ENCODE data around the gene NFKB2. TPM values are rescaled to one million over a fixed set of nuclear protein-coding genes. Genes with fewer than 3 reads are reported as not detected.

The NFKB2 gene
- total RNA-seq, 2 donors from 2014 or later = 29.3 to 44.5 TPM

- no peak overlapping the region for H3K27ac ChIP-seq
These were observed 7.0 kb downstream of the NFKB2 start for GRCh38 chr10:102402512-102402896.

GRCh38 chr10:102403115-102403514 lies 7.6 kb downstream of the NFKB2 start:
- H3K27ac ChIP-seq = no peak overlapping the region
- no peak for DNase-seq
- intact Hi-C loops (cut with DNase I) = no loop called here

More at GRCh38 chr10:102402512-102402896, 7.0 kb downstream of the NFKB2 start:
- no peak overlapping the region for H3K4me3 ChIP-seq
- H3K36me3 ChIP-seq = peaks cover 6% of the 10 kb centered on the region
- H3K9me3 ChIP-seq = no peaks in the 10 kb centered on the region
- intact Hi-C loops (cut with DNase I) = no loop called here
- TF ChIP-seq CTCF (IDR thresholded peaks at IDR 0.05) = no peak
- no peaks in the 10 kb centered on the region for H3K27me3 ChIP-seq
- H3K4me1 ChIP-seq = no peaks in the 10 kb centered on the region
- no peak for DNase-seq
- H3K9ac ChIP-seq (ENCODE audit: low read depth in 2 of 2, low read length in 2 of 2) = no peak overlapping the region

GRCh38 chr10:102404361-102405107 lies 9.0 kb downstream of the NFKB2 start:
- no peak for TF ChIP-seq CTCF (IDR thresholded peaks at IDR 0.05)
- intact Hi-C loops (cut with DNase I) = no loop called here
- no peaks in the 10 kb centered on the region for H3K9me3 ChIP-seq
- H3K27ac ChIP-seq = no peak overlapping the region
- DNase-seq = no peak
- H3K4me1 ChIP-seq = no peaks in the 10 kb centered on the region
- H3K27me3 ChIP-seq = peaks cover 10% of the 10 kb centered on the region
- no peak overlapping the region for H3K9ac ChIP-seq (ENCODE audit: low read depth in 2 of 2, low read length in 2 of 2)
- H3K36me3 ChIP-seq = peaks cover 6% of the 10 kb centered on the region
- no peak overlapping the region for H3K4me3 ChIP-seq

More at GRCh38 chr10:102403115-102403514, 7.6 kb downstream of the NFKB2 start:
- no peaks in the 10 kb centered on the region for H3K9me3 ChIP-seq
- no peaks in the 10 kb centered on the region for H3K27me3 ChIP-seq
- H3K9ac ChIP-seq (ENCODE audit: low read depth in 2 of 2, low read length in 2 of 2) = peak overlapping the region in 1 of 2 donors; percentile 24
- TF ChIP-seq CTCF (IDR thresholded peaks at IDR 0.05) = no peak
- H3K4me3 ChIP-seq = no peak overlapping the region
- peaks cover 6% of the 10 kb centered on the region for H3K36me3 ChIP-seq
- no peaks in the 10 kb centered on the region for H3K4me1 ChIP-seq

- Histone ChIP-seq H3K4me1 (no peaks in the 10 kb centered on the region), H3K9me3 (no peaks in the 10 kb centered on the region), H3K36me3 (peaks cover 6% of the 10 kb centered on the region), H3K9ac (ENCODE audit: low read depth in 2 of 2, low read length in 2 of 2) (no peak overlapping the region), H3K4me3 (no peak overlapping the region), H3K27me3 (peaks cover 15% of the 10 kb centered on the region), H3K27ac (no peak overlapping the region)
- intact Hi-C loops (cut with DNase I) = no loop called here
- DNase-seq = no peak
- no peak for TF ChIP-seq CTCF (IDR thresholded peaks at IDR 0.05)
These were observed 9.6 kb downstream of the NFKB2 start for GRCh38 chr10:102405108-102405571.

- no peaks in the 10 kb centered on the region for H3K4me1 ChIP-seq
These were observed 10.1 kb downstream of the NFKB2 start for GRCh38 chr10:102405632-102406031.

More at GRCh38 chr10:102405632-102406031, 10.1 kb downstream of the NFKB2 start:
- H3K9me3 ChIP-seq = no peaks in the 10 kb centered on the region
- no peak overlapping the region for H3K4me3 ChIP-seq
- peaks cover 19% of the 10 kb centered on the region for H3K27me3 ChIP-seq
- no peak overlapping the region for H3K9ac ChIP-seq (ENCODE audit: low read depth in 2 of 2, low read length in 2 of 2)
- H3K27ac ChIP-seq = no peak overlapping the region
- H3K36me3 ChIP-seq = peaks cover 6% of the 10 kb centered on the region
- intact Hi-C loops (cut with DNase I) = no loop called here
- DNase-seq = no peak
- no peak for TF ChIP-seq CTCF (IDR thresholded peaks at IDR 0.05)
